Endodermal cell (in vitro differentiated cells): ENCODE measurements around the gene ATP5PD. TPM values are rescaled to one million over a fixed set of nuclear protein-coding genes. Genes with fewer than 3 reads are reported as not detected.

ENCODE experiments used
- DNase-seq: peaks from one replicate; pipeline ENCODE4 v3.0.0-alpha.2; 2017
- H3K27ac ChIP-seq: 2 replicates; pipeline ENCODE4 v1.5.1; 2013; ENCODE audit warnings: mild to moderate bottlenecking, low read depth, low read length, moderate library complexity
- H3K27me3 ChIP-seq: 2 replicates; pipeline ENCODE4 v1.6.1; 2013; ENCODE audit warnings: mild to moderate bottlenecking, low read length, moderate library complexity; ENCODE audit not compliant: insufficient read depth, control insufficient read depth, poor library complexity, severe bottlenecking
- H3K36me3 ChIP-seq: 2 replicates; pipeline ENCODE4 v1.7.0; 2013; ENCODE audit warnings: mild to moderate bottlenecking, low read length, moderate library complexity; ENCODE audit not compliant: control insufficient read depth, insufficient read depth
- H3K4me1 ChIP-seq: one replicate; pipeline ENCODE4 v1.7.0; 2013; ENCODE audit warnings: low read length; ENCODE audit not compliant: control insufficient read depth, insufficient read depth
- H3K4me3 ChIP-seq: 2 replicates; pipeline ENCODE4 v1.5.1; 2013; ENCODE audit warnings: mild to moderate bottlenecking, low read length, moderate library complexity
- H3K9ac ChIP-seq: 2 replicates; pipeline ENCODE4 v1.6.1; 2013; ENCODE audit warnings: mild to moderate bottlenecking, low read length, moderate library complexity; ENCODE audit not compliant: poor library complexity, severe bottlenecking; ENCODE audit errors: extremely low read depth
- H3K9me3 ChIP-seq: 2 replicates; pipeline ENCODE4 v1.6.1; 2013; ENCODE audit warnings: mild to moderate bottlenecking, low read length, moderate library complexity; ENCODE audit not compliant: control insufficient read depth
- H3K27ac Mint-ChIP-seq: 2 replicates; pipeline ENCODE4 v1.8.0; 2020; ENCODE audit warnings: mixed read lengths
- H3K27me3 Mint-ChIP-seq: 2 replicates; pipeline ENCODE4 v1.8.0; 2021; ENCODE audit warnings: mild to moderate bottlenecking, mixed read lengths; ENCODE audit not compliant: insufficient read depth
- H3K36me3 Mint-ChIP-seq: 2 replicates; pipeline ENCODE4 v1.8.0; 2020; ENCODE audit warnings: low read depth, mixed read lengths
- H3K4me1 Mint-ChIP-seq: 2 replicates; pipeline ENCODE4 v1.8.0; 2020; ENCODE audit warnings: mixed read lengths
- H3K4me3 Mint-ChIP-seq: 2 replicates; pipeline ENCODE4 v1.8.0; 2020; ENCODE audit warnings: mild to moderate bottlenecking, moderate library complexity, mixed read lengths
- H3K9me3 Mint-ChIP-seq: 2 replicates; pipeline ENCODE4 v1.8.0; 2020; ENCODE audit warnings: mild to moderate bottlenecking, mixed read lengths
- CTCF ChIP-seq: fragments of 200-600 bp; sonication (generic); conservative IDR thresholded peaks from 2 replicates; pipeline ENCODE4 v1.5.0; 2021; ENCODE audit warnings: antibody characterized with exemption, mild to moderate bottlenecking
- WGBS, 2 experiments: methylation state at CpG; one replicate each; pipeline versions ENCODE4 v1.1.5 to v1.1.7; 2013; ENCODE audit warnings: missing lambda C conversion rate in 2 of 2, mixed read lengths in 1 of 2; ENCODE audit not compliant: insufficient coverage in 1 of 2, insufficient read length in 1 of 2; 5-methylcytosine and 5-hydroxymethylcytosine counted together
- total RNA-seq, 2 donors: library from RNA; stranded (reverse); fragmentation: NEBNext Ultra II Directional in 1 of 2; extraction: Animal tissue kit (Norgen Biotek cat#: 25700) in 1 of 2; gene quantifications; 2 replicates in 1 of 2; 3 replicates in 1 of 2; pipeline ENCODE4 v1.2.1, GENCODE V29; 2021

The ATP5PD gene
- total RNA-seq, 2 donors from 2014 or later, result 244 to 295 TPM

DNA sequence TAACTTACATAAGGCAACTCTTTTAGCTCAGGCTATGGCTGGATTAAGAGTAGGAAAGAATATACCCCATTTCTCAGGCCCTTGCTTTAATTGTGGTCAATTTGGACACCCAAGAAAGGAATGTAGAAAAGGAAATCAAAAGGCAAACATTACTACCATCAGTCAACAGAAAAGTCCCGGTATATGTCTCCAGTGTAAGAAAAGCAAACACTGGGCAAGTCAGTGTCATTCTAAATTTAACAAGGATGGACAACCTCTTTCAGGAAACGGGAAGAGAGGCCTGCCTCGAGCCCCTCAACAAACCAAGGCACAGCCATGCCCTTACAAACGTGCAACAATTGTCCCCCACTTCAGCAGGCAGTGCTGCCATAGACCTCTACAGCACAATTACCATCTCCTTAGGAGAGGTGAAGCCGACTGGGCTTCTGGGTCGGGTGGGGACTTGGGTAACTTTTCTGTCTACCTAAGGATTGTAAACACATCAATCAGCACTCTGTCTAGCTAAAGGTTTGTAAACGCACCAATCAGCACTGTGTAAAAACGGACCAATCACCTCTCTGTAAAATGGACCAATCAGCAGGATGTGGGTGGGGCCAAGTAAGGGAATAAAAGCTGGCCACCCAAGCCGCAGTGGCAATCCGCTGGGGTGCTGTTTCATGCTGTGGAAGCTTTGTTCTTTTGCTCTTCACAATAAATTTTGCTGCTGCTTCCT is 21.9 kb downstream of the ATP5PD start:
- no peaks in the 10 kb centered on the region for H3K27me3 ChIP-seq
- H3K9me3 Mint-ChIP-seq, result peaks cover 51% of the 10 kb centered on the region
- H3K9ac ChIP-seq, result no peak overlapping the region
- H3K27ac Mint-ChIP-seq, result no peak overlapping the region
- peaks cover 50% of the 10 kb centered on the region for H3K36me3 Mint-ChIP-seq
- H3K4me1 Mint-ChIP-seq, result no peaks in the 10 kb centered on the region
- no peak overlapping the region for H3K27ac ChIP-seq
- H3K4me3 Mint-ChIP-seq, result no peak overlapping the region
- H3K4me3 ChIP-seq, result no peak overlapping the region
- DNase-seq, result no peak
- H3K36me3 ChIP-seq, result peaks cover 26% of the 10 kb centered on the region
- peaks cover 20% of the 10 kb centered on the region for H3K9me3 ChIP-seq
- H3K27me3 Mint-ChIP-seq, result peaks cover 4% of the 10 kb centered on the region
- no peaks in the 10 kb centered on the region for H3K4me1 ChIP-seq
- no peak for TF ChIP-seq CTCF
- WGBS, 2 experiments, result 95 to 97% methylated on average over 5 to 10 of the region's 10 CpGs

DNA sequence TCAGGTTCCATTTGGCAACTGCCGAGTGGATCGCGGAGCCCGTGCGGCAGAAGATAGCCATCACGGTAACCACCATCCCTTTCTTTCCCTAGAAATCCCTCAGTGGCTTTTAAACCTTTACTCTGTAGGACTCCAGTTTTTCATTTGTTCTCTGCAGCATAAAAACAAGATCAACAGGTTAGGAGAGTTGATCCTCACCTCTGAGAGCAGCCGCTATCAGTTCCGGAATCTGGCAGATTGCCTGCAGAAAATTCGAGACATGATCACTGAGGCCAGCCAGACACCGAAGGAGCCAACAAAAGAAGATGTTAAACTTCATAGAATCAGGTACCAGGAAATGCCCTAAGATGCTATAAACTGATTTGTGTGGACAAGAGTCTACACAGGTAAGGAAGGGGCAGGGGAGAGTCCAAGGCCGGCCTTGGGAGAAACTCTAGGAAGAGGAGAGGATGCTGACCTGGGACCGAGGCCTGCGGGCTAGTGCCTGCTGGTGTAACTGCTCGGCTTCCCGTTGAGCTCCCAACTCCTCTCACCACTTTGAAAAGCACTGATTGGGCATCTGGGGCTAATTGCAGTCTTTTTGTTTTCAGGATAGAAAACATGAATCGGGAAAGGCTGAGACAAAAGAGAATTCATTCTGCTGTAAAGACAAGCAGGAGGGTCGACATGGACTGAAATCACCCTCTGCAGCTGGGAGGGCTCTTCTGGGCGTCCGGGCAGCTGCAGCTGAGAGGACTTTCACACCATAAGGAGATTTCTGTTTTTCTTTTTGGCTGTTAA is 26.2 kb downstream of the ATP5PD start:
- H3K27me3 ChIP-seq, result no peaks in the 10 kb centered on the region
- 94 to 97% methylated on average over 13 to 19 of the region's 19 CpGs for WGBS, 2 experiments
- no peak overlapping the region for H3K27ac ChIP-seq
- H3K4me3 ChIP-seq, result no peak overlapping the region
- no peak for DNase-seq
- Mint-ChIP-seq H3K9me3 (peaks cover 11% of the 10 kb centered on the region), H3K27ac (no peak overlapping the region), H3K36me3 (peaks cover 64% of the 10 kb centered on the region), H3K27me3 (no peaks in the 10 kb centered on the region), H3K4me1 (no peaks in the 10 kb centered on the region), H3K4me3 (no peak overlapping the region)
- peaks cover 48% of the 10 kb centered on the region for H3K36me3 ChIP-seq
- no peaks in the 10 kb centered on the region for H3K9me3 ChIP-seq
- H3K4me1 ChIP-seq, result no peaks in the 10 kb centered on the region
- no peak for TF ChIP-seq CTCF
- no peak overlapping the region for H3K9ac ChIP-seq

- no peak for DNase-seq
- Histone ChIP-seq H3K27me3 (no peaks in the 10 kb centered on the region), H3K36me3 (peaks cover 48% of the 10 kb centered on the region), H3K9ac (no peak overlapping the region), H3K27ac (no peak overlapping the region), H3K4me1 (no peaks in the 10 kb centered on the region), H3K4me3 (no peak overlapping the region), H3K9me3 (no peaks in the 10 kb centered on the region)
- H3K36me3 Mint-ChIP-seq, result peaks cover 58% of the 10 kb centered on the region
- peaks cover 2% of the 10 kb centered on the region for H3K9me3 Mint-ChIP-seq
- H3K4me1 Mint-ChIP-seq, result no peaks in the 10 kb centered on the region
- H3K4me3 Mint-ChIP-seq, result no peak overlapping the region
- 93 to 94% methylated on average over 3 of the region's 3 CpGs for WGBS, 2 experiments
- TF ChIP-seq CTCF, result no peak
- no peak overlapping the region for H3K27ac Mint-ChIP-seq
- no peaks in the 10 kb centered on the region for H3K27me3 Mint-ChIP-seq
Observed at GRCh38 chr17:75019710-75020109, 27.1 kb downstream of the ATP5PD start.
